HG02973 (cell line): ENCODE measurements around the gene ARHGEF2.

Experiments used
- ATAC-seq: cut with Tn5 transposase; IDR thresholded peaks from one replicate; pipeline ENCODE4 v1.9.1; 2021; ENCODE audit warnings: moderate library complexity; ENCODE audit not compliant: unreplicated experiment

The ARHGEF2 gene

DNA sequence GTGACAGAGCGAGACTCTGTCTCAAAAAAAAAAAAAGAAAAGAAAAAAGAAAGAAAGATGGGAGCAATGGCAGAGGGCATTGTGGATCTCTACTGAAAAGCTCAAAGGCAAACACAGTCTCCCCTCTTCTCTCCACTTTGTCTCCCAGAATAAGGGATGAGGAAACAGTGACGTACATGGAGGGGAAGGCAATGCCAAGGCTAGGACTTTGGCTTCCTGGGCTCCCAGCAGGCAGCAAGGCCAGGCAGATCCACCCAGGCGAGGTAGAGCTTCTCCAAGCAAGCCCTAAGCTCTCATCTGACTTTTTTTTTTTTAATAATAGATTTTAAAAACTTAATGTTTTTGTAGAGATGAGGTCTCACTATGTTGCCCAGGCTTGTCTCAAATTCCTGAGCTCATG is 4.6 kb downstream of the ARHGEF2 start:
- ATAC-seq: no peak

- no peak for ATAC-seq
These were observed 6.2 kb downstream of the ARHGEF2 start for GRCh38 chr1:155971910-155972809.

DNA sequence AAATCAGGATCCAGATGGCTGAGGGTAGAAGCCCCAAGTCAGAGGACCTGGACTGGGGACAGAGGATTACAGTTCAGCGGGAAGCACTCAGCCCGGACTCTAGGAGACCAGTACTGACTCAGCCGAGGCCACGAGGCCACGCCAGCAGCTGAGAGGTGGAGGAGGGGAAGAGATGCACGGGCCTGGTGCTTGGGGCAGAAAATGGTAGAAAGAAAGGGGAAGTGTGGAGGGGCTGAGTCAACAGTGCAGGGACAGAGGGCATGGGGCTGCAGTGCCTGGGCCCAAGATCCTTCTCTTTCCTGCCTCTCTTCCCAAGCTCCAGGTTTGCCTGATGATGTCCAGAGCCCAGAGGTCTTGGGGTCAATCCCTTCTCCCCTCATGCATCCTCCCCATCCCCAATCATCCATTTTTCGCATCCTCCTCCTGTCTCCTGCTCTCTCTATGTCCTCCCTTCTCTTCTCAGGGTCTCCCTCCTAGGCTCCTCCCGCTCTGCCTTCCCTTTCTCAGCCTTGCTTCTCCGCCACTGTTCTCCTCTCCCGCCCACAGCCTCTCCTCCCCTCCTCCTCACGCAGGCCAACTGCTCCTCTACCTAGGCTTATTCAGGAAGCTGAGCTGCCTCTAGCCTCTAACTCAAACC is 7.7 kb downstream of the ARHGEF2 start:
- ATAC-seq: no peak

GRCh38 chr1:155969377-155969791 is 9.0 kb downstream of the ARHGEF2 start:
- ATAC-seq: no peak

GRCh38 chr1:155968670-155969069 is 9.7 kb downstream of the ARHGEF2 start:
- ATAC-seq: no peak

- ATAC-seq: no peak
These were observed 10.3 kb downstream of the ARHGEF2 start for GRCh38 chr1:155968051-155968400.

- ATAC-seq: no peak
These were observed 10.9 kb downstream of the ARHGEF2 start for GRCh38 chr1:155967341-155968050.

DNA sequence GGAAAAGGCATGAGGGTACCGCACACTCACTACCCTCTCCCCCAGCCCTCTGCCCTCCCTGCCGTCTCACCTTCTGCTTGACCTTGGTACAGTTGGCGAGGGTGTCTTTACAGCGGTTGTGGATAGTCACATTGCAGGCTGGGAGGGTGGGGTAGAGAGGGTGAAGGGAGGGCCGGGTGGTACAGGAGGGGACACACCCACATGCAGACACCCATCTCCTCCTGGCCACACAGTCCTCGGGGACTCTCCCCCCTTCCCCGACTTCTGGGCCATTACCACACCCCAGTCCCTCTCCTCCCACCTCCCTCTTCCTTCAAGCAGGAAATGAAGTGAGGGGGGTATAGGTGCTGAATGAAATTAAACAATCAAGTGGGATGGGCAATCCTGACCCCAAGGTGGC is 11.6 kb downstream of the ARHGEF2 start:
- no peak for ATAC-seq

DNA sequence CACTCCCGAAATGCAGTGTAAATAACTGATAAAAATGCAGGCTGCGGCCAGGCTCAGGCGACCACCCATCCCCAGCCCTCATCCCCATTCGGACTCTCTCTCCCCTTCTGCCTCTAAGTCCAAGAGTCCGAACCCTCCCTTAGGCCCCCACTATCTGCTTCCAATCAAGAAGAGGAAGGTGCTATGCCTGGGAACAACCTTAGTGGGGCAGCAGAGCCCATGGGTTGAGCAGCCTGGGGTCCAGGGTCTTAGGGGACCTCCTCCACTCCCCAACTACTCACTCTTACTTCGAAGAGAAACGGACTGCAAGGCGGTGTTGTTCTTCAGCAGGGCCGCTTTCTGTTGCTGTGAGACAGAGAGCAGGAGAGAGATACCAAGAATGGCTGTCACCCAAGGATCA is 12.2 kb downstream of the ARHGEF2 start:
- ATAC-seq: no peak

GRCh38 chr1:155964193-155964592 is 14.2 kb downstream of the ARHGEF2 start:
- no peak for ATAC-seq

- ATAC-seq: no peak
These were observed 15.6 kb downstream of the ARHGEF2 start for GRCh38 chr1:155962599-155963211.

DNA sequence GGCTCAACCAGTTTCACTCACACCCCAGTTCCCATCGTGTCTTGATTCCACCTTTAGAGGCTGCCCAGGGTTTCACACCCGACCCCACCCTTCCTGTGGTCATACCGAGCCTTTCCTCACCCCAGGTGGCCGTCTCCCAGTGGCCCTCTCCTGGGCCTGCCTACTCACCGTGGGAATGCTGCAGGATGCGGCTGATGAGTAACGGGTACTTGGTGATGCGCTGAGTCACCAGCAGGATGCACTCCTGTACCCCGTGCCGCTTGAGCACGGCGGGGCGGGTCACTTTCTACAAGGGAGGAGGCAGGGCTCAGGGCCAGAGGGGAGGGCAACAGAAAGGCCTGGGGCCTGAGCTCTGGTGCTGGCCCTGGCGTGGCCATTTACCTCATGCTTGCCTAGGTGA is 16.4 kb downstream of the ARHGEF2 start:
- no peak for ATAC-seq

DNA sequence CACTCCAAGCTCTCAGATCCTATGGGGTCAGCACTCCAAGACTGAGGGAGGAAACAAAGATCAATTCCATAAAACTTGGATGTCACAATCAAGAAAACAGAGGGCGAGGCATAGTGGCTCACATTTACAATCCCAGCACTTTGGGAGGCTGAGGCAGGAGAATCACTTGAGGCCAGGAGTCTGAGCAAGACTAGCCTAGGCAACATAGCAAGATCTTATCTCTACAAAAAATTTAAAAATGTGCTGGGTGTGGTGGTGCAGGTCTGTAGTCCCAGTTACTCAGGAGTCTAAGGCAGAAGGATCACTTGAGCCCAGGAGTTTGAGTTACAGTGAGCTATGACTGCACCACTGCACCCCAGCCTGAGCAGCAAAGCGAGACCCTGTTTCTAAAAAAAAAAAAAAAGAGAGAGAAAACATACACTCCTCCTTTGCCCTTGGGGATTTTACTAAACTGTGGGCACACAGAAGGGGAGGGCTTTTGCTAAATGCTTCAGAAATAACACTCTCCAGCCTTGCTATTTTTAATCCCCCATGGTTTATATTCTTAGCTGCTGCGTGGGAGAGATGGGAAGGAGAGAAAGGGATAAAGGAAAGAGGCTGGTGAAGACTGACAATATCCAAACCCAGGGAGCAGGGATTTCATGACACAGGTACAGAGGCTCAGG is 18.1 kb downstream of the ARHGEF2 start:
- ATAC-seq: no peak

GRCh38 chr1:155957411-155957915 is 20.9 kb downstream of the ARHGEF2 start:
- ATAC-seq: no peak

- no peak for ATAC-seq
These were observed 23.7 kb downstream of the ARHGEF2 start for GRCh38 chr1:155954645-155955044.

DNA sequence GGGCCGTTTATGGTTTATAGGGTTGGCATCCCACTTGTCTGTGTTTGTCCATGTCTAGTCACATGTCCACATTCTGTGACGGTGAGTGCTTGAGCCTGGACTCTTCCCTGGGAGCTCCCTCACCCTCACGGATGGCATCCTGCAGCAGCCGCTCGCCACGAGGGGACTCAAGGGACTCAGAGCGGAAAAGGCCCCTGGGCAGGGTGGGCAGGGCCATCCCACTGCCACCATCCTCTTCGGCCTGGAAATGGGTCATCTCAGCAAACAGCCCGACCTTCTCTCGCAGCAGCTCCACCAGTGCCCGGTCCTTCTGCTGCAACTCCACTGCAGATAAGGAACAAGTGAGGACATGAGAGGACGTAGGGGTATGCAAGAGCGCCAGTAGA is 25.8 kb downstream of the ARHGEF2 start:
- ATAC-seq: no peak

- no peak for ATAC-seq
These were observed 26.4 kb downstream of the ARHGEF2 start for GRCh38 chr1:155951753-155952504.

DNA sequence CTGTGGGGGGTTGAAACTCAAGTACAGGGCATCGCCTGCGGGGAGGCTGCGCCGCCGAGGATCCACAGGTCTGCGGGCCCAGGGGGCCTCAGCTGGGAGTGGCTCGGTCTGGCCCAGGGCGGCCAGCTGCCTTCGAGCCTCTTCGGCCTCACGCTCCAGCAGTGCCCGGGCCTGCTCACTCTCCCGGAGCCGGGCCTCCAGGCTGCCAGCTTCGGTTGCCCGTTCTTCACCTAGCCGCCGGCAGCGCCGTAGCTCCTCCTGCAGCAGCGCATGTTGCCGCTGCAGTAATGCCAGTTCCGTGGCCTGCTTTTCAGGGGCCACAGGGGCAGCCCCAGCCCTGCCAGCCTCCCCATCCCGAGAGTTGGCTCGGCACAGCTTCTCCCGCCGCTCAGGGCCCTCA is 27.5 kb downstream of the ARHGEF2 start:
- no peak for ATAC-seq

DNA sequence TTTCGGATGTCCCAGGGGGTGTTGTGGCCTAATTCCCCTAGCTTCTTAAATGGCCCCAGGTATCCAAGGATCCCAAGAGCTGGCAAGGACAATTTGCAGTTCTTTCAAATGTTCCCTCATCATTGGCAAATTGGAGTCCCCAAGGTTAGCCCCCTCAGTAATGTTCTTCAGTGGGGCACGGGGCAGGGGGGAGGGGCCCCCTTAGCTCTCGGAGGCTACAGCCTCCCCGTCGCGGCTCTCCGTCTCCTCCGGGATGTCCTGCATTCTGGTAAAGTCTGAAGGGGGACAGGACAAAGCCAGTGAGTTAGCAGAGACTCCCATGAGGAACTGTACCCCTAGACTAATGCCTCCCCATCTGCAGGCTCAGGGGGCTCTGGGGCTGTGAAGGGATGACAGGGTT is 30.6 kb downstream of the ARHGEF2 start:
- no peak for ATAC-seq

- ATAC-seq: no peak
These were observed 31.1 kb downstream of the ARHGEF2 start for GRCh38 chr1:155947292-155947691.
